Measurements from ENCODE around the gene B3GLCT. TPM values are rescaled to one million over a fixed set of nuclear protein-coding genes. Genes with fewer than 3 reads are reported as not detected.
A peak's percentile ranks its signal among the peaks of the same experiment; 100 is the strongest.

The B3GLCT gene
- total RNA-seq, 4 donors from 2014 or later = 2.3 to 9.2 (median 7.1) TPM

DNA sequence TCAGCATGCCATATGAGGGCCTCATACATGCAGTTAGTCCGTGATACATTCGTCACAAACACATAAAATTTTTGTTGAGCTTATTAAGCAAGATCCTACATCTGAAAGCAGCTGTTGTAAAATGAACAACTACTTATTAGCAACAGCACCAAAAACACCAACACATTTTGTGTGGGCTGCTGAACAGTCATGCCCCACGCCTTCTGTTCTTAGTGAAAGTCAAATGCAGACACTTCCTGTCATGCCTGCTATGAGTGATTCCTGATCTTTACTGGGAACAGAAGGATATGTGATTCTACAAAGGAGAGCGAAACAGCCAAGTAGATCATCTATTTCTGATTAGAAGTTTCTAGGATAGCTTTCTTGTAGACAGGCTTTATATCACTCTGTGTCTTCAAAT lies 4.2 kb upstream of the B3GLCT start:
- Histone ChIP-seq H3K27me3 (no peaks in the 10 kb centered on the region), H3K36me3 (no peaks in the 10 kb centered on the region), H3K27ac (no peak overlapping the region), H3K9me3 (no peaks in the 10 kb centered on the region), H3K4me3 (no peak overlapping the region), H3K4me1 (peaks cover 6 to 14% (median 8%) of the 10 kb centered on the region in 3 donors)
- no peak for DNase-seq
- intact Hi-C loops (cut with DNase I) = no loop called here
- 83 to 88% methylated on average over 4 of the region's 4 CpGs for WGBS, 2 donors
- TF ChIP-seq POLR2A (IDR thresholded peaks at IDR 0.05) (no peak), CTCF (IDR thresholded peaks at IDR 0.05) (no peak)

DNA sequence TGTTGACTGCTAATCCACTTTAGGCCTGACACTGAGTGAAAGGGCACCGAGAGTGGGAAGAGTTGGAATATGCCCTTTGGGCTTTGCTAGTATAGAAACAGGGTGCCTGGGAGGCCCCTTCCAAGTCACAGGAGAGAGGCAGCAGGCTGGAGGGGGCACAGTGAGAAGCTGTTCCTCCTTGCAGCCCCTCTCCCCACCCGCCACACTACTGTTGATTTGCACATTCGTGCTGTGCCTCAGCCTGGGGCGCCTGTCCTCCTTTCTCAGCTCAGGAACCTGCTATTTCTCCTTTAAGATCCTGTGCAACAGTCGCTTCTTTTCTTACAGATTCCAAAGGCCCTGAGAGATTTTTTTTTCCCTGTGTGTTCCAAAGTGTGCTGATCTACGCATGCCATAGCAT lies 2.8 kb upstream of the B3GLCT start:
- Histone ChIP-seq H3K9me3 (no peaks in the 10 kb centered on the region), H3K4me3 (no peak overlapping the region), H3K4me1 (peaks cover 12 to 27% (median 14%) of the 10 kb centered on the region in 3 donors), H3K27me3 (no peaks in the 10 kb centered on the region), H3K27ac (no peak overlapping the region), H3K36me3 (no peaks in the 10 kb centered on the region)
- intact Hi-C loops (cut with DNase I) = no loop called here
- DNase-seq = no peak
- TF ChIP-seq POLR2A (IDR thresholded peaks at IDR 0.05) = no peak
- WGBS, 2 donors = 92 to 95% methylated on average over 6 of the region's 6 CpGs

GRCh38 chr13:31198519-31198918 lies 1.3 kb upstream of the B3GLCT start:
- WGBS, 2 donors = 56 to 65% methylated on average over 3 of the region's 3 CpGs
- no peak for DNase-seq
- intact Hi-C loops (cut with DNase I) = no loop called here
- TF ChIP-seq CTCF (IDR thresholded peaks at IDR 0.05) = no peak
- no peak for TF ChIP-seq POLR2A (IDR thresholded peaks at IDR 0.05)
- no peaks in the 10 kb centered on the region for H3K27me3 ChIP-seq
- no peaks in the 10 kb centered on the region for H3K36me3 ChIP-seq
- no peak overlapping the region for H3K27ac ChIP-seq
- H3K4me3 ChIP-seq = no peak overlapping the region
- H3K9me3 ChIP-seq = no peaks in the 10 kb centered on the region
- H3K4me1 ChIP-seq = peaks cover 12 to 43% (median 20%) of the 10 kb centered on the region in 3 donors

DNA sequence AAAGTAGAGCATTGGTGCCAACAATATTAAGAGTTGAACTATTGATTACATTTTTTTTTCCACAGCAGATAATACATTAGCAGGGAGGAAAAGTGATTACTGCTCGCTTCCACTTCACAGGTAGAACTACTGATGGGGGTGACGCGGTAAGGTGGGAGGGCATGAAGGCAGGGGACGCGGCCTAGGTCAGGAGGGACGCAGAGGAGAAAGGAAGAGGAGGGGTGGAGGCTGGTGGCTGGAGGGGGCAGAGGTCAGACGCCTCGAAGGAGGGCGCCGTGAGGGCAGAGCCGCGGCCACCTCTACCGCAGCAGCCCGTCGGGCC lies 287 bp upstream of the B3GLCT start:
- Histone ChIP-seq H3K4me1 (peaks cover 12 to 51% (median 20%) of the 10 kb centered on the region in 3 donors), H3K27ac (peak overlapping the region; percentile 92 to 100 (median 98)), H3K27me3 (no peaks in the 10 kb centered on the region), H3K4me3 (peak overlapping the region; percentile 62 to 97 (median 72)), H3K36me3 (no peaks in the 10 kb centered on the region), H3K9me3 (no peaks in the 10 kb centered on the region)
- WGBS, 2 donors = 3 to 5% methylated on average over 12 to 14 of the region's 15 CpGs
- TF ChIP-seq CTCF (IDR thresholded peaks at IDR 0.05) = no peak
- no peak for TF ChIP-seq POLR2A (IDR thresholded peaks at IDR 0.05)
- intact Hi-C loops (cut with DNase I) = no loop called here
- DNase-seq = no peak

DNA sequence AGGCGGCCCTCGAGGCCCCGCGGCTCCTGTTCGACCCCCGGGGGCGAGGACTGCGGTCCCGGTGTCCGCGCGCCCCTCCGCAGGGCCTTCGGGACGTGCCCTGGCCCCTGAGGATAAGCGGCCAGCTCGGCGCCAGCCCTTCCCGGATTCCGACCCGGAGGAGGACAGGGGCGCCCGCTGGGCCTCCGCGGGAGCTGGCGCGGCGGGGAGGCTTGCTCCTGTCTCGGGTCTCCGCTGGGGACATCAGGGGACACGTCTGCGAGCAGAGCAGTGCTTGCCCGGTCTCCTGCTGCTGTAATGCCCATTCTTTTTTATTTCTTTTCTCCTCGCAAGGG lies 829 bp downstream of the B3GLCT start:
- intact Hi-C loops (cut with DNase I) = no loop called here
- TF ChIP-seq CTCF (IDR thresholded peaks at IDR 0.05) = no peak
- no peak for DNase-seq
- WGBS, 2 donors = 0% methylated on average over 11 to 12 of the region's 34 CpGs
- peak overlapping the region; percentile 62 to 97 (median 72) for H3K4me3 ChIP-seq
- H3K36me3 ChIP-seq = no peaks in the 10 kb centered on the region
- H3K27me3 ChIP-seq = no peaks in the 10 kb centered on the region
- no peaks in the 10 kb centered on the region for H3K9me3 ChIP-seq
- peak overlapping the region; percentile 92 to 100 (median 98) for H3K27ac ChIP-seq
- H3K4me1 ChIP-seq = peaks cover 12 to 55% (median 20%) of the 10 kb centered on the region in 3 donors

DNA sequence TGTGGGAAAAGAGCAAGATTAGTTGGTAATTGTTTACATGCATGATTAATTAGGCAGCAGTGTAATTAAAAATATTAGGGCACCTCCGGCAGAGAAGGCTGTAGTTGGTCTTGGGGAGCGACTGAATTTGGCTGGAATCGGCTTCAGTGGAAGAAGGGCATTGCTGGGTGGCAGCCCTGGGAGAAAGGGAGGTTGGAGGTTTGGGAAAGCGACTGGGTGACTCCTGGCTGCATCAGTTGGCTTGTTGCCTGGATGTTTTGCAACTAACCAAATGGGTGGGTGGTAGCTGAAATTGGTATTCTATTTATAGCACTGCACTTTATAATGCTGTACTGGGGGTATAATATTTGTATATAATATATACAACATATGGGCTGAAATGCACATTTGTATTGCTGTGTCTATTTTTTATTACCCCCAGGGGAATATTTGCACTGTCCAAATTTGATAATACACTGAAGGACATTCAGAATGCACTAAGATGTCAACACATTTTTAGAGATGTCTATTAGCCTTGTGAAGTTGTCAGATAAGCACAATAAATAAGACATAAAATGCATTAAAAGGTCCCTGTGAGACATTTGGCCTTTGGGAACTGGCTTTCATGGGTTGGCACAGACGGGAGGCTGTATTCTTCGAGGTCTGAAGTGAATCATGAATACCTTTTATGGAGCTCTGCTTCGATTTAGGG lies 1.7 kb downstream of the B3GLCT start:
- DNase-seq = no peak
- peak overlapping the region; percentile 62 to 97 (median 72) for H3K4me3 ChIP-seq
- H3K9me3 ChIP-seq = no peaks in the 10 kb centered on the region
- WGBS, 2 donors = 27 to 35% methylated on average over 7 of the region's 7 CpGs
- peaks cover 12 to 55% (median 20%) of the 10 kb centered on the region in 3 donors for H3K4me1 ChIP-seq
- H3K27ac ChIP-seq = peak overlapping the region in 2 of 4 donors; percentile 92 to 98
- TF ChIP-seq CTCF (IDR thresholded peaks at IDR 0.05) = no peak
- TF ChIP-seq POLR2A (IDR thresholded peaks at IDR 0.05) = no peak
- no peaks in the 10 kb centered on the region for H3K27me3 ChIP-seq
- intact Hi-C loops (cut with DNase I) = no loop called here
- no peaks in the 10 kb centered on the region for H3K36me3 ChIP-seq

Measured in esophagus squamous epithelium (tissue), 5 donors.